GM12892 (cell line): Measurements from ENCODE around the gene EVPLL.

ENCODE experiments used
- POLR2AphosphoS5 ChIP-seq: IDR thresholded peaks from 2 replicates; pipeline ENCODE4 v1.6.1; 2011; ENCODE audit warnings: low read depth, low read length, control low read depth
- TAF1 ChIP-seq: IDR thresholded peaks from 2 replicates; pipeline ENCODE4 v1.6.1; 2011; ENCODE audit warnings: low read depth, mild to moderate bottlenecking, control low read depth, low read length, borderline replicate concordance

DNA sequence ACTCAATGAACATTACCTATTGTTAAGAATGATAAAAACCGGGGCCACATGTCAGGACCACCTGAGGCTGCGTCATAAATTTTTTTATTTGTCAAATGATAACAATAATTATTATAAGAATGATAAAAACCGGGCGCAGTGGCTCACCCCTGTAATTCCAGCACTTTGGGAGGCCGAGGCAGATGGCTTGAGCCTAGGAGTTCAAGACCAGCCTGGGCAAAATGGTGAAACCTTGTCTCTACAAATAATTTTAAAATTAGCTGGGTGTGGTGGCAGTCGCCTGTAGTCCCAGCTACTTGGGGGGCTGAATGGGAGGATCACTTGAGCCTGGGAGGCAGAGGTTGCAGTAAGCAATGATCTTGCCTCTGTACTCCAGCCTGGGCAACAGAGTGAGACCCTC lies 13.4 kb upstream of the EVPLL start:
- TF ChIP-seq POLR2AphosphoS5 (no peak), TAF1 (no peak)
